OCI-LY3 (cell line): ENCODE data around the gene TRIM32.

ENCODE experiments used
- EZH2phosphoT487 ChIP-seq: fragments of 200-600 bp; shearing (Covaris generic); IDR thresholded peaks from 2 replicates; pipeline ENCODE4 v1.6.1; 2018; ENCODE audit warnings: antibody characterized with exemption, mixed run types, low read depth
- TF ChIP-seq, protein P1 (sequence below): fragments of 200-600, 300-600 bp; sonication (generic); IDR thresholded peaks from 2 replicates; pipeline ENCODE4 v1.5.1; 2014; ENCODE audit warnings: antibody characterized with exemption, low read length, low read depth

DNA sequence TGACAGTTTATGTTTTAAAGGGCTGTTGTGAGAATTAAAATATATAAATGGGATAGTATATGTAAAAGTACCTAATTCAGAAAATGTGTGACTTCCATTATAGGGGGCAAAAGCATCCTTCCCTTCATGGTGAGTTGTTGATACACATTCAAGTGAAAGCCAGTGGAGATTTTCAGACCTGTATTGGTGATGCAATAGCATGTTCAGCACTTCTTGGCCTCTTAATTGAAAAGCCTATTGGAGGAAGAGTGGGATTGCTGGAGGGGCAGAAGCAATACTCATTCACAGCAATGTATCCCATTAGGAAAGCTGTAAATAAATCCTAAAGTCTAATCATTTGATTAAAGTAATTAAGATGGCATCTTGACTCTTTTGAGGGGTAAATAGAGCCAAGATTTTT, 17.4 kb downstream of the TRIM32 start:
- TF ChIP-seq, protein P1, sequence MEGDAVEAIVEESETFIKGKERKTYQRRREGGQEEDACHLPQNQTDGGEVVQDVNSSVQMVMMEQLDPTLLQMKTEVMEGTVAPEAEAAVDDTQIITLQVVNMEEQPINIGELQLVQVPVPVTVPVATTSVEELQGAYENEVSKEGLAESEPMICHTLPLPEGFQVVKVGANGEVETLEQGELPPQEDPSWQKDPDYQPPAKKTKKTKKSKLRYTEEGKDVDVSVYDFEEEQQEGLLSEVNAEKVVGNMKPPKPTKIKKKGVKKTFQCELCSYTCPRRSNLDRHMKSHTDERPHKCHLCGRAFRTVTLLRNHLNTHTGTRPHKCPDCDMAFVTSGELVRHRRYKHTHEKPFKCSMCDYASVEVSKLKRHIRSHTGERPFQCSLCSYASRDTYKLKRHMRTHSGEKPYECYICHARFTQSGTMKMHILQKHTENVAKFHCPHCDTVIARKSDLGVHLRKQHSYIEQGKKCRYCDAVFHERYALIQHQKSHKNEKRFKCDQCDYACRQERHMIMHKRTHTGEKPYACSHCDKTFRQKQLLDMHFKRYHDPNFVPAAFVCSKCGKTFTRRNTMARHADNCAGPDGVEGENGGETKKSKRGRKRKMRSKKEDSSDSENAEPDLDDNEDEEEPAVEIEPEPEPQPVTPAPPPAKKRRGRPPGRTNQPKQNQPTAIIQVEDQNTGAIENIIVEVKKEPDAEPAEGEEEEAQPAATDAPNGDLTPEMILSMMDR = no peak
- TF ChIP-seq EZH2phosphoT487 = no peak
